Esophagus squamous epithelium (tissue), 4 donors: ENCODE measurements around the gene BARHL1.

Experiments used
- CTCF ChIP-seq, 6 experiments: fragments of 450-650 bp in 4 of 6; fragments of 200-600 bp in 2 of 6; sonication (generic) in 2 of 6; IDR thresholded peaks; one replicate each; pipeline ENCODE4 v1.5.1; 2016 to 2019; ENCODE audit warnings: antibody characterized with exemption in 6 of 6, mild to moderate bottlenecking in 4 of 6, moderate library complexity in 4 of 6
- POLR2A ChIP-seq, 4 donors: fragments of 450-650 bp; IDR thresholded peaks; one replicate each; pipeline ENCODE4 v1.6.1; 2017; ENCODE audit warnings: antibody characterized with exemption in 4 of 4, mild to moderate bottlenecking in 4 of 4, moderate library complexity in 3 of 4

- no peak for TF ChIP-seq CTCF (IDR thresholded peaks at IDR 0.05)
- TF ChIP-seq POLR2A (IDR thresholded peaks at IDR 0.05): no peak
These were observed 4.0 kb upstream of the BARHL1 start for GRCh38 chr9:132578367-132578932.
